ENCODE data around the gene SERPINH1. TPM values are rescaled to one million over a fixed set of nuclear protein-coding genes. Genes with fewer than 3 reads are reported as not detected.

SERPINH1 gene
- total and polyA plus RNA-seq, 2 of the 13 experiments (the other 11 are each of a cell fraction or from before 2014, with no cell fraction given), result 83.6 to 83.8 TPM

DNA sequence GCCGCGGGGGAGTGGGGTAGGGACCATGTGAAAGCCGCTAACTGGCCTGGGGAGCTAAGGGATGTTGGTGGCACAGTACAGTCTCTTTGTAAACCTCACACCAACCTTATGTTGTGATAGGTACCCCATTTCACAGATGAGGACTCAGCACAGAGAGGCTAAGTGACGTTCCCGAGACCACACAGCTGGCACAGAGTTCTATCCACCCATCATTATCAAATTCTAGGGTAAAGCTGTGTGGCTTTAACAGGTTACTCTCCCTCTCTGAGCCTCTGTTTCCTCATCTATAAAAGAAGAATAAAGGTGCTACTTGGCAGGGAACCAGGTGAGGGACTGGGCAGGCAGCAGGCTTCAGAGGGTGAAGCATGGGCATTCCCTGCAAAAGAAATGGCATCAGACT lies 34.9 kb upstream of the SERPINH1 start:
- Histone ChIP-seq H3K4me2 (ENCODE audit: low read depth, low read length) (no peak overlapping the region), H3K27me3 (ENCODE audit: control insufficient read depth in 1 of 2, insufficient read depth in 2 of 2, low read length in 2 of 2) (no peaks in the 10 kb centered on the region), H3K4me3 (replicated peaks in 1 of 3; ENCODE audit: insufficient read depth in 1 of 3, low read depth in 2 of 3, low read length in 3 of 3) (no peak overlapping the region), H3K9me3 (ENCODE audit: low read length) (no peaks in the 10 kb centered on the region), H3K4me1 (ENCODE audit: insufficient read depth, low read length) (peaks cover 77% of the 10 kb centered on the region), H2AFZ (ENCODE audit: low read length) (no peak overlapping the region), H3K9ac (ENCODE audit: insufficient read depth, low read depth, low read length) (no peak overlapping the region), H3K27ac (ENCODE audit: extremely low read length, insufficient read depth, low read length) (no peak overlapping the region), H4K20me1 (ENCODE audit: insufficient read depth, low read length) (peaks cover 2% of the 10 kb centered on the region; the same call in 1 of the 2 replicates), H3K36me3 (replicated peaks in 1 of 2; ENCODE audit: control insufficient read depth in 1 of 2, insufficient read depth in 2 of 2, low read length in 2 of 2) (no peaks in the 10 kb centered on the region), H3K79me2 (ENCODE audit: insufficient read depth, low read length) (peaks cover 31% of the 10 kb centered on the region)
- peak; percentile 75 for TF ChIP-seq ZNF768 (CRISPR knock-in tag; IDR thresholded peaks at IDR 0.05)
- TF ChIP-seq, protein P1, sequence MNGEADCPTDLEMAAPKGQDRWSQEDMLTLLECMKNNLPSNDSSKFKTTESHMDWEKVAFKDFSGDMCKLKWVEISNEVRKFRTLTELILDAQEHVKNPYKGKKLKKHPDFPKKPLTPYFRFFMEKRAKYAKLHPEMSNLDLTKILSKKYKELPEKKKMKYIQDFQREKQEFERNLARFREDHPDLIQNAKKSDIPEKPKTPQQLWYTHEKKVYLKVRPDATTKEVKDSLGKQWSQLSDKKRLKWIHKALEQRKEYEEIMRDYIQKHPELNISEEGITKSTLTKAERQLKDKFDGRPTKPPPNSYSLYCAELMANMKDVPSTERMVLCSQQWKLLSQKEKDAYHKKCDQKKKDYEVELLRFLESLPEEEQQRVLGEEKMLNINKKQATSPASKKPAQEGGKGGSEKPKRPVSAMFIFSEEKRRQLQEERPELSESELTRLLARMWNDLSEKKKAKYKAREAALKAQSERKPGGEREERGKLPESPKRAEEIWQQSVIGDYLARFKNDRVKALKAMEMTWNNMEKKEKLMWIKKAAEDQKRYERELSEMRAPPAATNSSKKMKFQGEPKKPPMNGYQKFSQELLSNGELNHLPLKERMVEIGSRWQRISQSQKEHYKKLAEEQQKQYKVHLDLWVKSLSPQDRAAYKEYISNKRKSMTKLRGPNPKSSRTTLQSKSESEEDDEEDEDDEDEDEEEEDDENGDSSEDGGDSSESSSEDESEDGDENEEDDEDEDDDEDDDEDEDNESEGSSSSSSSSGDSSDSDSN (CRISPR knock-in tag; IDR thresholded peaks at IDR 0.05), result no peak
- ATAC-seq (no peak), FAIRE-seq (no peak), DNase-seq (ENCODE audit: low spot score) (no peak)
- no TSS peak for BruUV-seq (replicated peaks)
- CTCF ChIA-PET (ENCODE audit: low intra/inter-chr PET ratio, low total read pairs), result no interaction called here
- intact Hi-C loops (cut with micrococcal nuclease; ENCODE audit: unreplicated experiment), result no loop called here
- in situ Hi-C loops (cut with HindIII; ENCODE audit: extremely low pct_ligation_motif_present, low pct_unique_long_range_greater_than_20kb), result no loop called here
- POLR2A ChIA-PET, result no interaction called here
- 94% methylated on average over 5 of the region's 5 CpGs for WGBS (ENCODE audit: low lambda C conversion rate)

DNA sequence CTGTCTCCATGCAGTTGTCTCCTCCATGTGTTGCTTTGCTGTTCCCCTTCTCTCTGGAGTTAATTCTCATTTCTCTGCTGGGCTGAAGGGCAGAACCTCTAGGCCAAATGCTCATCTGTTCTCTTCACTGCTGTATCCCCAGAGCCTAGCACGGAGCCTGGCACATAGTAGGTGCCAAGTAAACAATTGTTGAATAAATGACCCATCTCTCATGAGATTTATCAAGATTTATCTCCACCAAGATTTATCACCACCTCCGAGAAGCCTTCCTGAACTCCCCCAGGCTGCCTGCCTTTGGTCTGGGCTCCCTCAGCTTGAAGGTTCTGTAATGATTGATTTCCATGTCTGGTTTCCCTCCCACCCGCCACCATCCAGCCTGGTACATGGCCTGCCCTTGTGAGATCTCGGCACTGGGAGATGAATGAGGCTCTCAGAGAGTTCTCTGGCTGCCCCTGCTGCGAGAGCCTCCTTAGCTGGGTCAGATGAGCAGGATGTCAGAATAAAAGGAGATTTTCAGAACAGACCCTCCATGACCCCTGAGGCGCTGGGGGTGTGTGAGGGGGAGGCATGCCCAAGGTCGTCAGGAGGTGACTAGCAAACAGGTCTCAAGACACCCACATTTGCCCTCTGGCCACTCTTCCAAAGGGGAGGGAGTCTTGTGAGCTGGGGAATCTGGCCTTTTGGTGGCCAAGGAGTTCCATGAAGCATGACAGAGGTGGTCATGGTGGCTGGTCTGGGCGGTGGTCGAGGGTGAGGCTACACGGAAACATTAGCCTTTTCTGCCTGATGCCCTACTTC lies 33.9 kb upstream of the SERPINH1 start:
- 46% methylated on average over 7 of the region's 10 CpGs for whole genome bisulfite sequencing (ENCODE audit: low lambda C conversion rate)
- no peak overlapping the region for H3K4me2 ChIP-seq (ENCODE audit: low read depth, low read length)
- no peak for FAIRE-seq
- no peaks in the 10 kb centered on the region for H3K36me3 ChIP-seq (replicated peaks in 1 of 2; ENCODE audit: control insufficient read depth in 1 of 2, insufficient read depth in 2 of 2, low read length in 2 of 2)
- H3K79me2 ChIP-seq (ENCODE audit: insufficient read depth, low read length), result peaks cover 21% of the 10 kb centered on the region
- no peaks in the 10 kb centered on the region for H3K27me3 ChIP-seq (ENCODE audit: control insufficient read depth in 1 of 2, insufficient read depth in 2 of 2, low read length in 2 of 2)
- no peak for DNase-seq (ENCODE audit: low spot score)
- H3K4me3 ChIP-seq (replicated peaks in 1 of 3; ENCODE audit: insufficient read depth in 1 of 3, low read depth in 2 of 3, low read length in 3 of 3), result no peak overlapping the region
- in situ Hi-C loops (cut with HindIII; ENCODE audit: extremely low pct_ligation_motif_present, low pct_unique_long_range_greater_than_20kb) (no loop called here), intact Hi-C loops (cut with micrococcal nuclease; ENCODE audit: unreplicated experiment) (no loop called here)
- no peak for ATAC-seq
- no peak overlapping the region for H2AFZ ChIP-seq (ENCODE audit: low read length)
- no TSS peak for BruUV-seq (replicated peaks)
- H4K20me1 ChIP-seq (ENCODE audit: insufficient read depth, low read length), result peaks cover 2% of the 10 kb centered on the region; the same call in 1 of the 2 replicates
- H3K9ac ChIP-seq (ENCODE audit: insufficient read depth, low read depth, low read length), result no peak overlapping the region
- POLR2A ChIA-PET, result interaction anchor here (0.7 to 1.9 kb wide), 3 partner anchors 10 to 128 kb away, joined by 3 to 10 read pairs (median 3); no protein-coding TSS in a partner anchor
- H3K27ac ChIP-seq (ENCODE audit: extremely low read length, insufficient read depth, low read length), result no peak overlapping the region
- peaks cover 68% of the 10 kb centered on the region for H3K4me1 ChIP-seq (ENCODE audit: insufficient read depth, low read length)
- CTCF ChIA-PET (ENCODE audit: low intra/inter-chr PET ratio, low total read pairs), result no interaction called here
- no peaks in the 10 kb centered on the region for H3K9me3 ChIP-seq (ENCODE audit: low read length)
- TF ChIP-seq ZKSCAN1 (IDR thresholded peaks at IDR 0.05; ENCODE audit: low read length) (peak; percentile 56; the same call in 1 of the 2 replicates), ZMYM3 (CRISPR knock-in tag; IDR thresholded peaks at IDR 0.05) (peak; percentile 43; the same call in 1 of the 2 replicates), NFE2L1 (CRISPR knock-in tag; IDR thresholded peaks at IDR 0.05; ENCODE audit: borderline replicate concordance) (no peak), ZNF335 (CRISPR knock-in tag; IDR thresholded peaks at IDR 0.05) (no peak), YEATS2 (CRISPR knock-in tag; IDR thresholded peaks at IDR 0.05; ENCODE audit: borderline replicate concordance) (no peak), ZNF230 (CRISPR knock-in tag; IDR thresholded peaks at IDR 0.05) (no peak), NCOA2 (CRISPR knock-in tag; IDR thresholded peaks at IDR 0.05) (no peak)
- TF ChIP-seq, protein P2, sequence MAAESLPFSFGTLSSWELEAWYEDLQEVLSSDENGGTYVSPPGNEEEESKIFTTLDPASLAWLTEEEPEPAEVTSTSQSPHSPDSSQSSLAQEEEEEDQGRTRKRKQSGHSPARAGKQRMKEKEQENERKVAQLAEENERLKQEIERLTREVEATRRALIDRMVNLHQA (CRISPR knock-in tag; IDR thresholded peaks at IDR 0.05), result no peak
- TF ChIP-seq, protein P3, sequence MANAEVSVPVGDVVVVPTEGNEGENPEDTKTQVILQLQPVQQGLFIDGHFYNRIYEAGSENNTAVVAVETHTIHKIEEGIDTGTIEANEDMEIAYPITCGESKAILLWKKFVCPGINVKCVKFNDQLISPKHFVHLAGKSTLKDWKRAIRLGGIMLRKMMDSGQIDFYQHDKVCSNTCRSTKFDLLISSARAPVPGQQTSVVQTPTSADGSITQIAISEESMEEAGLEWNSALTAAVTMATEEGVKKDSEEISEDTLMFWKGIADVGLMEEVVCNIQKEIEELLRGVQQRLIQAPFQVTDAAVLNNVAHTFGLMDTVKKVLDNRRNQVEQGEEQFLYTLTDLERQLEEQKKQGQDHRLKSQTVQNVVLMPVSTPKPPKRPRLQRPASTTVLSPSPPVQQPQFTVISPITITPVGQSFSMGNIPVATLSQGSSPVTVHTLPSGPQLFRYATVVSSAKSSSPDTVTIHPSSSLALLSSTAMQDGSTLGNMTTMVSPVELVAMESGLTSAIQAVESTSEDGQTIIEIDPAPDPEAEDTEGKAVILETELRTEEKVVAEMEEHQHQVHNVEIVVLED (CRISPR knock-in tag; IDR thresholded peaks at IDR 0.05; ENCODE audit: borderline replicate concordance), result no peak

Measured in HepG2 (cell line).